C4-2B (cell line): ENCODE results near the gene ACSM6.

Experiments
- H3K27ac ChIP-seq: fragments of 450-650 bp; 2 replicates; pipeline ENCODE4 v1.5.1; 2017
- CTCF ChIP-seq: fragments of 450-650 bp; conservative IDR thresholded peaks from 2 replicates; pipeline ENCODE4 v1.5.1; 2017; ENCODE audit warnings: mild to moderate bottlenecking
- ZFX ChIP-seq: fragments of 450-650 bp; IDR thresholded peaks from 2 replicates; pipeline ENCODE4 v1.6.1; 2017

ACSM6 gene

GRCh38 chr10:95256268-95256667 lies 62.2 kb downstream of the ACSM6 start:
- no peak for TF ChIP-seq ZFX
- no peak for TF ChIP-seq CTCF
- no peak overlapping the region for H3K27ac ChIP-seq

DNA sequence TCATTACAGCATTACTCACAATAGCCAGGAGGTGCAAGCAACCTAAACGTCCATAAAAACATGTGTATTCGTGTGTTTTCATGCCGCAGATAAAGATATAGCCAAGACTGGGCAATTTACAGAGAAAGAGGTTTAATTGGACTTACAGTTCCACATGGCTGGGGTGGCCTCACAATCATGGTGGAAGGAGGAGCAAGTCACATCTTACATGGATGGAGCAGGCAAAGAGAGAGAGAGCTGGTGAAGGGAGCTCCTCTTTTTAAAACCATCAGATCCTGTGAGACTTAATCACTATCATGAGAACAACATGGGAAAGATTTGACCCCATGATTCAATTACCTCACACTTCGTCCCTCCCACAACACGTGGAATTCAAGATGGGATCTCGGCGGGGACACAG lies 63.8 kb downstream of the ACSM6 start:
- TF ChIP-seq CTCF: no peak
- no peak for TF ChIP-seq ZFX
- no peak overlapping the region for H3K27ac ChIP-seq

GRCh38 chr10:95260397-95260881 lies 66.4 kb downstream of the ACSM6 start:
- no peak overlapping the region for H3K27ac ChIP-seq
- no peak for TF ChIP-seq CTCF
- TF ChIP-seq ZFX: no peak

DNA sequence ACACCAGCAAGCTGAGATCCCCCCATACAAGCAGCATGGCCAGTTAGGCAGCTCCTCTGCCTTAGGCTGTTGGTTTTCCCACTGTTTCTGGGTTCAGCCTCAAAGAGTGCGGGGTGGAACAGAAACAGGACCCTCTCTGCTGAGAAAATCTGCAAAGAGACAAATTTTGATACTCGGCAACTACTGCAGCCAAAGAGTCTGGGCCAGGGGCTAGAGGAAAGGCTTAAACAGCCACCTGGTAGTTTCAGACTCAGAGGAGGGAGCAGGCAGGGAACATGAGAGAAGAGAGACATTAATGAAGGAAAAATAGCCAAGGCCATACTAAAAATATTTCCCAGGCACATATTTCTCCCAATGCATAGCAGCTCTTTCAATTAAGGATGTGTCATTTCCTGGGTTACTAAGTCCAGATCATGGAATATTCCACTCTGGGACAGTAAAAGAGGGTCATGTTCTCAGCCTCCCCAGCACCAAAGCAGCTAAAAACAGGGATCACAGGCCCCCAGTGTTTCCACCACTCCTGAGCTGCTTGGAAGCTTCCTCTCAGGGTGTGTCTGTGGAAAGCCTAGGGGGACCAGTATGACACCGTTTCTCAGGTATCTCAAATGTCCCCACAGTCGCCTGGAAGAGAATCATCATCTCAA lies 67.0 kb downstream of the ACSM6 start:
- TF ChIP-seq CTCF (no peak), ZFX (no peak)
- no peak overlapping the region for H3K27ac ChIP-seq

GRCh38 chr10:95261926-95262325 lies 67.9 kb downstream of the ACSM6 start:
- TF ChIP-seq ZFX: no peak
- no peak for TF ChIP-seq CTCF
- H3K27ac ChIP-seq: no peak overlapping the region

DNA sequence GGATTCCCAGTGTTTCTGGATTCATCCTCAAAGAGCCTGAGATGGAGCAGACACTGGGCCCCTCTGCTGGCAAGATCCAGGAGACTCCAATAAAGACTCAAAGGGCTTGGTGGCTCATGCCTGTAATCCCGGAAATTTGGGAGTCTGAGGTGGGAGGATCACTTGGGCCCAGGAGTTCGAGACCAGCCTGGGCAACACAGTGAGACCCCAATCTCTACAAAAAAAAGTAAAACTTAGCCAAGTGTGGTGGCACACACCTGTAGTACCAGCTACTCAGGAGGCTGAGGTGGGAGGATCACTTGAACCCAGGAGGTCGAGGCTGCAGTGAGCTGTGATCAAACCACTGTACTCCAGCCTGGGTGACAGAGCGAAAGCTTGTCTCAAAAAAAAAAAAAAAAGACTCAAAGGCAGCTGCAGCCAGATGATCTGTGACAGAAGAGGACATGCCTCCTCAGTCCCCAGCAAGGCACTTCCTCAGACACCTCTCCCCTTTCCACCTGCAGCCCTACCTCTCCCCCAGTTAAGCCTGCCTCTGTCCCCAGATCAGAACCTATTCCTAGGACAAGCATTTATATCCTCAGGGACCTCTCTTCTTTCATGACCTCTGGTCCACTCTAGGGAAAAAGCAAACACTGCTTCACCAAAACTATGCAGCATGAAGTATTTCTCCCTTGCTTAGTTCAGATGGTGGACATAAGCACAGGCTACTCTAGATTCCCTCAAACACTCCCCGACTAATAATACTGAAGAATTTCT lies 68.9 kb downstream of the ACSM6 start:
- TF ChIP-seq CTCF (no peak), ZFX (no peak)
- no peak overlapping the region for H3K27ac ChIP-seq

DNA sequence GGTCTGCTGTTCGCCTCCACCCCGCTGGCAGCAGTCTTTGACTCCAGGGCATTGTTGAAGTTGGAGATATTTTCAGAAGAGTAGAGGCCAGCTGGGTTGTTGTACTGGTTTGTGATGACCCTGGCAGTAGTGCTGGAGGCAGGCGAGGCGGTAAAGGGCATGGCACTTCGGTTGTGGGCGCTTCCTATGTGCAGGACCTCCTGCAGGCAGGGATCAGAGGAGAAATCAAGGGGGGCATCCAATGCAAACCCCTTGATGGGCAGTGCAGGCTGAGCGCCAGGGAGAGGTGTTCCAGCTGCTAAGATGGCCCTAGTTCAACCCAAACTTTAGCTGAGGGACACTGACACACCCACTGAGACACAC lies 69.8 kb downstream of the ACSM6 start:
- TF ChIP-seq CTCF (no peak), ZFX (no peak)
- H3K27ac ChIP-seq: no peak overlapping the region
